ENCODE measurements around the gene IDNK.

DNA sequence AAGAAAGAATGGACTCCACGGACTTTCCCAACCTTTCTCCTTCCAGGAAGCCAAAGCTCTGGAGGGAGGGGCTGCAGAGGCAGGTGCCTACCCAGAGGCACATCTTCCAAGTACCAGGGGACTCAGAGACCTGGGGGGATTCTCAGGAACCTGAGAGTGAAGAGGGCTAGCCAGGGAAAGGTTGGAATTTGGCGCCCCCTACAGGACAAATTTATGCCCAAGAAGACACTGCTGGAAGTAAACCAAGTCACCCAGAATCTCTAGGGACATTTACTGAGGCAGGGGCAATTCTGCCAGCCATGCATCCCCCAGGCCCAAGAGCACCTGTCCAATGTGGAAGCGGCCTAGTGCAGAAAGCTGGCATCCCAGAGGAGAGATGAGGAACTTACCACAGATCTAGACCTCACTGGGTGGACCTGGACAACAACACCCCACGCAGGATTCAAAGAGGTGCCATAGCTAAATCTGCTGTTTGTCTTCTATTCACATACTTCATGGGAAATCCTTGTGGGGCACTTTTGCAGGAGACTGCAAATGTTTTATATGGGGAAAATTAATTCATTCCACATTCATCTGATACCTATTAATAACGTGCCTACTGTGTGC, 25.9 kb upstream of the IDNK start:
- TF ChIP-seq FOXJ3 (CRISPR knock-in tag; IDR thresholded peaks at IDR 0.05) = no peak
- no peak for TF ChIP-seq MXI1 (IDR thresholded peaks at IDR 0.05; ENCODE audit: low read depth, low read length)
- no peak for TF ChIP-seq TCF12 (IDR thresholded peaks at IDR 0.05)
- TF ChIP-seq SIN3A (IDR thresholded peaks at IDR 0.05; ENCODE audit: borderline replicate concordance, low read depth, low read length) = no peak
- TF ChIP-seq GABPA (IDR thresholded peaks at IDR 0.05; ENCODE audit: low read depth) = no peak
- no peak for TF ChIP-seq POLR2AphosphoS5 (IDR thresholded peaks at IDR 0.05; ENCODE audit: low read depth, low read length)
- TF ChIP-seq, protein P1, sequence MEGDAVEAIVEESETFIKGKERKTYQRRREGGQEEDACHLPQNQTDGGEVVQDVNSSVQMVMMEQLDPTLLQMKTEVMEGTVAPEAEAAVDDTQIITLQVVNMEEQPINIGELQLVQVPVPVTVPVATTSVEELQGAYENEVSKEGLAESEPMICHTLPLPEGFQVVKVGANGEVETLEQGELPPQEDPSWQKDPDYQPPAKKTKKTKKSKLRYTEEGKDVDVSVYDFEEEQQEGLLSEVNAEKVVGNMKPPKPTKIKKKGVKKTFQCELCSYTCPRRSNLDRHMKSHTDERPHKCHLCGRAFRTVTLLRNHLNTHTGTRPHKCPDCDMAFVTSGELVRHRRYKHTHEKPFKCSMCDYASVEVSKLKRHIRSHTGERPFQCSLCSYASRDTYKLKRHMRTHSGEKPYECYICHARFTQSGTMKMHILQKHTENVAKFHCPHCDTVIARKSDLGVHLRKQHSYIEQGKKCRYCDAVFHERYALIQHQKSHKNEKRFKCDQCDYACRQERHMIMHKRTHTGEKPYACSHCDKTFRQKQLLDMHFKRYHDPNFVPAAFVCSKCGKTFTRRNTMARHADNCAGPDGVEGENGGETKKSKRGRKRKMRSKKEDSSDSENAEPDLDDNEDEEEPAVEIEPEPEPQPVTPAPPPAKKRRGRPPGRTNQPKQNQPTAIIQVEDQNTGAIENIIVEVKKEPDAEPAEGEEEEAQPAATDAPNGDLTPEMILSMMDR (IDR thresholded peaks at IDR 0.05) = peak; percentile 74
- TF ChIP-seq MAX (IDR thresholded peaks at IDR 0.05; ENCODE audit: low read depth) = no peak
- TF ChIP-seq RAD21 (IDR thresholded peaks at IDR 0.05; ENCODE audit: low read length) = peak; percentile 71
- TF ChIP-seq, protein P2, sequence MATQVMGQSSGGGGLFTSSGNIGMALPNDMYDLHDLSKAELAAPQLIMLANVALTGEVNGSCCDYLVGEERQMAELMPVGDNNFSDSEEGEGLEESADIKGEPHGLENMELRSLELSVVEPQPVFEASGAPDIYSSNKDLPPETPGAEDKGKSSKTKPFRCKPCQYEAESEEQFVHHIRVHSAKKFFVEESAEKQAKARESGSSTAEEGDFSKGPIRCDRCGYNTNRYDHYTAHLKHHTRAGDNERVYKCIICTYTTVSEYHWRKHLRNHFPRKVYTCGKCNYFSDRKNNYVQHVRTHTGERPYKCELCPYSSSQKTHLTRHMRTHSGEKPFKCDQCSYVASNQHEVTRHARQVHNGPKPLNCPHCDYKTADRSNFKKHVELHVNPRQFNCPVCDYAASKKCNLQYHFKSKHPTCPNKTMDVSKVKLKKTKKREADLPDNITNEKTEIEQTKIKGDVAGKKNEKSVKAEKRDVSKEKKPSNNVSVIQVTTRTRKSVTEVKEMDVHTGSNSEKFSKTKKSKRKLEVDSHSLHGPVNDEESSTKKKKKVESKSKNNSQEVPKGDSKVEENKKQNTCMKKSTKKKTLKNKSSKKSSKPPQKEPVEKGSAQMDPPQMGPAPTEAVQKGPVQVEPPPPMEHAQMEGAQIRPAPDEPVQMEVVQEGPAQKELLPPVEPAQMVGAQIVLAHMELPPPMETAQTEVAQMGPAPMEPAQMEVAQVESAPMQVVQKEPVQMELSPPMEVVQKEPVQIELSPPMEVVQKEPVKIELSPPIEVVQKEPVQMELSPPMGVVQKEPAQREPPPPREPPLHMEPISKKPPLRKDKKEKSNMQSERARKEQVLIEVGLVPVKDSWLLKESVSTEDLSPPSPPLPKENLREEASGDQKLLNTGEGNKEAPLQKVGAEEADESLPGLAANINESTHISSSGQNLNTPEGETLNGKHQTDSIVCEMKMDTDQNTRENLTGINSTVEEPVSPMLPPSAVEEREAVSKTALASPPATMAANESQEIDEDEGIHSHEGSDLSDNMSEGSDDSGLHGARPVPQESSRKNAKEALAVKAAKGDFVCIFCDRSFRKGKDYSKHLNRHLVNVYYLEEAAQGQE (IDR thresholded peaks at IDR 0.05; ENCODE audit: low read depth, low read length) = no peak
- no peak for TF ChIP-seq EP300 (IDR thresholded peaks at IDR 0.05; ENCODE audit: borderline replicate concordance in 1 of 2, low read depth in 1 of 2, low read length in 1 of 2)

All from SK-N-SH (cell line).